ENCODE results near the gene RPA1. TPM values are rescaled to one million over a fixed set of nuclear protein-coding genes. Genes with fewer than 3 reads are reported as not detected.
"Not testable (repeated sequence)": the region's sequence is repeated elsewhere in the genome, so short reads cannot be mapped to it uniquely, and the experiment has no call there.

The RPA1 gene
- total RNA-seq, 1 donor from 2014 or later = 234 TPM

GRCh38 chr17:1810450-1811103, 19.2 kb upstream of the RPA1 start:
- intact Hi-C loops (cut with micrococcal nuclease) = no loop called here

GRCh38 chr17:1813088-1813487, 16.7 kb upstream of the RPA1 start:
- intact Hi-C loops (cut with micrococcal nuclease) = no loop called here

GRCh38 chr17:1820528-1821252, 9.1 kb upstream of the RPA1 start:
- intact Hi-C loops (cut with micrococcal nuclease) = no loop called here

GRCh38 chr17:1829216-1829591, 601 bp upstream of the RPA1 start:
- intact Hi-C loops (cut with micrococcal nuclease) = loop anchor here (2.0 kb wide), 1 partner anchor 112 kb away; no protein-coding TSS in a partner anchor

- intact Hi-C loops (cut with micrococcal nuclease) = loop anchor here (5.0 kb wide), 1 partner anchor 42 kb away; no protein-coding TSS in a partner anchor
These were observed 483 bp downstream of the RPA1 start for GRCh38 chr17:1830288-1830687.

- intact Hi-C loops (cut with micrococcal nuclease) = loop anchor here (5.0 kb wide), 1 partner anchor 38 kb away; no protein-coding TSS in a partner anchor
These were observed 4.8 kb downstream of the RPA1 start for GRCh38 chr17:1834380-1835149.

GRCh38 chr17:1839516-1839915, 9.7 kb downstream of the RPA1 start:
- intact Hi-C loops (cut with micrococcal nuclease) = no loop called here

GRCh38 chr17:1843947-1844346, 14.1 kb downstream of the RPA1 start:
- intact Hi-C loops (cut with micrococcal nuclease) = no loop called here

- intact Hi-C loops (cut with micrococcal nuclease) = no loop called here
These were observed 17.4 kb downstream of the RPA1 start for GRCh38 chr17:1847191-1847590.

- intact Hi-C loops (cut with micrococcal nuclease) = no loop called here
These were observed 22.5 kb downstream of the RPA1 start for GRCh38 chr17:1852327-1852726.

GRCh38 chr17:1853698-1854097, 23.9 kb downstream of the RPA1 start:
- intact Hi-C loops (cut with micrococcal nuclease) = no loop called here

GRCh38 chr17:1856462-1856861, 26.7 kb downstream of the RPA1 start:
- intact Hi-C loops (cut with micrococcal nuclease) = not testable (repeated sequence)

GRCh38 chr17:1860978-1861377, 31.2 kb downstream of the RPA1 start:
- intact Hi-C loops (cut with micrococcal nuclease) = no loop called here

- intact Hi-C loops (cut with micrococcal nuclease) = no loop called here
These were observed 31.7 kb downstream of the RPA1 start for GRCh38 chr17:1861391-1862010.

GRCh38 chr17:1865252-1866037, 35.6 kb downstream of the RPA1 start:
- intact Hi-C loops (cut with micrococcal nuclease) = loop anchor here (1.0 to 5.0 kb wide), 2 partner anchors 142 to 198 kb away; no protein-coding TSS in a partner anchor

GRCh38 chr17:1867307-1867706, 37.5 kb downstream of the RPA1 start:
- intact Hi-C loops (cut with micrococcal nuclease) = loop anchor here (5.0 kb wide), 1 partner anchor 200 kb away; no protein-coding TSS in a partner anchor

GRCh38 chr17:1868090-1868489, 38.3 kb downstream of the RPA1 start:
- intact Hi-C loops (cut with micrococcal nuclease) = loop anchor here (5.0 kb wide), 1 partner anchor 201 kb away; no protein-coding TSS in a partner anchor

GRCh38 chr17:1870592-1870991, 40.8 kb downstream of the RPA1 start:
- intact Hi-C loops (cut with micrococcal nuclease) = loop anchor here (2.0 to 10.0 kb wide), 3 partner anchors 38 to 394 kb away; partner anchors contain the start of gene RPA1

GRCh38 chr17:1871756-1872155, 42.0 kb downstream of the RPA1 start:
- intact Hi-C loops (cut with micrococcal nuclease) = loop anchor here (2.0 to 10.0 kb wide), 4 partner anchors 39 to 393 kb away; partner anchors contain the start of genes RPA1 and WDR81

GRCh38 chr17:1872254-1872653, 42.4 kb downstream of the RPA1 start:
- intact Hi-C loops (cut with micrococcal nuclease) = loop anchor here (2.0 to 10.0 kb wide), 3 partner anchors 40 to 393 kb away; partner anchors contain the start of genes RPA1 and WDR81

Measured in T-helper 2 cell treated with Interferon-gamma antibody and Interleukin-4, amounts not matched to agents 100 ng/mL and 5 ng/mL, for 36 hours (primary cell).